GM18867 (cell line): ENCODE data around the gene CHRNE.
"Not testable (repeated sequence)": the region's sequence is repeated elsewhere in the genome, so short reads cannot be mapped to it uniquely, and the experiment has no call there.

Experiments
- ATAC-seq: cut with Tn5 transposase; IDR thresholded peaks from one replicate; pipeline ENCODE4 v1.9.1; 2021; ENCODE audit warnings: mild to moderate bottlenecking, moderate library complexity; ENCODE audit not compliant: unreplicated experiment

Gene CHRNE

DNA sequence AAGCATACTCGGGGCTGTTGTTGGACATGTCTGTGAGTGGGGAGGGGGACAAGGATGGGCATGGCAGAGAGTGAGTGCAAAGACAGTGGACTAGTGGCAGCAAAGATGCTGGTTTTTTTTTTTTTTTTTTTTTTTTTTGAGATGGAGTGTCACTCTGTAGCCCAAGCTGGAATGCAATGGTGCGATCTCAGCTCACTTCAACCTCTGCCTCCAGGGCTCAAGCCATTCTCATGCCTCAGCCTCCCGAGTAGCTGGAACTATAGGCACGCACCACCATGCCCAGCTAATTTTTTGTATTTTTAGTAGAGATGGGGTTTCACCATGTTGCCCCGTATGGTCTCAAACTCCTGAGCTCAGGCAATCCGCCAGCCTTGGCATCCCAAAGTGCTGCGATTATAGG lies 45.6 kb downstream of the CHRNE start:
- ATAC-seq: not testable (repeated sequence)

DNA sequence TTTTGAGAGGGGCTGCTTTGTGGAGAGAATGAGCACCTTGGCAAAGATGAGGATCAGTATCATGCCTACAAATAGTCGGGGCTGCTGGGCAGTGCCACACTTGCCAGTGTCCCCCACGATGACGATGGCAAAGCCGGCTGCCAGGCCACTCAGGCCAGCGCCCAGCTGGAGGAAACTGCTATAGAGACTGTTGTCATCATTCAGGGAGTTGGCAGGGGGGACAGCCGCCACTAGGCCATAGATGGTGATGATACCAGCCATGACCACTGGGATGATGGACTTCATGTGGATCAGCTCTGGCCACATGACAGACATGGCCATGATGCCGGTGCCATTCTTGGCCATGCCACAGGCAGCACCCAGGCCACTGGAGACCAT lies 46.0 kb downstream of the CHRNE start:
- no peak for ATAC-seq

DNA sequence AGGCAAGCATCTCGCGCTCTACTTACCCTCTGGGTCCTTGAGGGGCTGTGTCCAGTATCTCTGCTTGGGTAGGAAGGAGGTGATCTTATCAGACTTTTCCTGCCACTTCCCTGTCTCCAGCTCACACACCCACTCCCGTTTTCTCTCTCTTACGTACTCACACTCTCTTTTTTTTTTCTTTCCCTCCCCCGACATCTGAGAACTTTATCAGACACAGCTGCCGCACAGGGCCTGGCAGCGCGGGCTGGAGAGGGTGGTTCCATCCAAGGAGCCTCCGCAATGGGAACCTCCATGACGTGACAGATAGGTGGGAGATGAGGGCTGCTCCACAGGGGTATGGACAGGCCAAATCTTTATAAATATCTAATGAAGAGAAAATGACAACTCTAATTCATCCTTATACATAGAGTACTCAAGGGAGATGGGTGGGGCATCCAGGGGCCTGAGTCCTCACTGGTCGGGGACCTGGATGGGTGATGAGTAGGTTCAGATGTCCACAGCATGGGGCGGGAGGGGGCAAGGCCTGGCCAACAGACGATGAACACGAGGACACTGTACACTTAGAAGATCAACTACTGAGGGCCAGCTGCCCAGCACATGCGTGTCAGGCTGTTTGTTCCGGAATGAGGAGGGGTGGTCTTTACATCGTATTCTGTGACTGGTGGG lies 46.5 kb downstream of the CHRNE start:
- ATAC-seq: no peak

DNA sequence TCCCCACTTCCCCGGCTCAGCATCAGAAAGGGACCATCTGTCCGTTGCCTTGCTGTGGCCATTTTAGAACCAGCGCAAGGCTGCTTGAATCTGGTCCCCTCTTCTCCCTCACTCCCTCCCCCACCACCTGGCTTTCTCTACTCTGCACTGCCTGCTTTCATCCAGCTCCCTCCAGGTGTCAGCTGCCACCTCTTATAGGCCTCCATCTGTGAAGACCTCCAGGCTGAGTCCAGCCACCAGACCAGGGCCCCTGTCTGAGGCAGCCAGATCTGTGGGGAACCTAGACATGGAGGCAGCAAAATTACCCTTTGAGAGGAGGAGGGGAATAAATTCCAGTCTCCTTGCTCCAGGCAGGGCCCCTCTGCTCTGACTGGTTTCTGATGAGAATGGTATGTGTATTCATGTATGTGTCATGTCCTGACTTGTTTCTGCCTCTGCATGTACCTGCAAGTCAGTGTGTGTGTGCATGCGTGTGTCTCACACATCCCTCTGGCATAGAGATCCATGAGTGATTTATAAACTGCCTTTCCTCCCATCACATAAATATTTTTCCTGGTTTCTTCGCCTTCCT lies 48.7 kb downstream of the CHRNE start:
- ATAC-seq: no peak

DNA sequence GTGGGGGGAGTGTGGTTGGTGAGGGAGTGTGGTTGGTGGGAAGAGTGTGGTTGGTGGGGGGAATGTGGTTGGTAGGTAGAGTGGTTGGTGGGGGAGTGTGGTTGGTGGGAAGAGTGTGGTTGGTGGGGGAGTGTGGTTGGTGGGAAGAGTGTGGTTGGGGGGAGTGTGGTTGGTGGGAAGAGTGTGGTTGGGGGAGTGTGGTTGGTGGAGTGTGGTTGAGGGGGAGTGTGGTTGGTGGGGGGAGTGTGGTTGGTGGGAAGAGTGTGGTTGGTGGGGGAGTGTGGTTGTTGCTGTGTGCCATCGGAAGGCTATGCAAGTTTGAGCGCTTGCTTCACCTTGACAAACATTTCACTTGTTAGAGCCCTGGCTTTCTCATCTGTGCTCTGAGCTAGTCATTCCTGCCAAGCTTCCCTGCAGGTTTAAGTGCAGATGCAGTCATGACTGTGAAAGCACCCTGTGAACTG lies 49.7 kb downstream of the CHRNE start:
- no peak for ATAC-seq

DNA sequence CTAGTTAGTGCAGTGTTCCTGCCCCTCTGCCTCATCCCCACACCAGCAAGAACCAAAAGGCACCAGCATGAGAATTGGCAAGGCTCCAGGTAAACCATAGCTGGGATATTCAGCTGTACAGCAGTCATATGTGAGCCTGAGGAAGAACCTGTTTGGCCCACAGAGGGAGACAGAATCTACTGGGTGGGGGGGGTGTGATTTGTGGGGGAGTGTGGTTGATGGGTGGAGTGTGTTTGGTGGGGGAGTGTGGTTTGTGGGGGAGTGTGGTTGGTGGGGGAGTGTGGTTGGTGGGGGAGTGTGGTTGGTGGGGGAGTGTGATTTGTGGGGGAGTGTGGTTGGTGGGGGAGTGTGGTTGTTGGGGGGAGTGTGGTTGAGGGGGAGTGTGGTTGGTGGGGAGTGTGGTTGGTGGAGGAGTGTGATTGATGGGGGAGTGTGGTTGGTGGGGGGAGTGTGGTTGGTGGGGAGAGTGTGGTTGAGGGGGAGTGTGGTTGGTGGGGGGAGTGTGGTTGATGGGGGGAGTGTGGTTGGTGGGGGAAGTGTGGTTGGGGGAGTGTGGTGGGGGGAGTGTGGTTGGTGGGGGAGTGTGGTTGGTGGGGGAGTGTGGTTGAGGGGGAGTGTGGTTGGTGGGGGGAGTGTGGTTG lies 50.2 kb downstream of the CHRNE start:
- no peak for ATAC-seq

DNA sequence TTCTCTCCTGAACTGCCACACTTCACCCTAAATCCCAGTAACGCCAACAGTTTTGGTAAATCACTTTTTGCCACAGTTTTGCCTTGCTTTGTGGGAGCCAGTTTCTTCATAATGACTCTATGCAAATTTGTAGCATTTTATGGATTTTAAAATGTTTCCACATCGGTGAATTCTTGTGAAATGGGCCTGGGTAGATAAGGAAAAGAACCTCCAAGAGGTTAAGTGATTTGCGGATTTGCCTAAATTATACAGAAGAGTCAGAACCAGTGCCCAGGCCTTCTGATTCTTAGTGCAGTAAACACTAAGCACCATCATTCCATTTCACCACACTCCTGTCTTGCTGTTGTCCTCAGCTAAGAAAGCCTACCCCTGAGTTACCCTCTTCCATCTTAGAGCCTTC lies 51.8 kb downstream of the CHRNE start:
- no peak for ATAC-seq

DNA sequence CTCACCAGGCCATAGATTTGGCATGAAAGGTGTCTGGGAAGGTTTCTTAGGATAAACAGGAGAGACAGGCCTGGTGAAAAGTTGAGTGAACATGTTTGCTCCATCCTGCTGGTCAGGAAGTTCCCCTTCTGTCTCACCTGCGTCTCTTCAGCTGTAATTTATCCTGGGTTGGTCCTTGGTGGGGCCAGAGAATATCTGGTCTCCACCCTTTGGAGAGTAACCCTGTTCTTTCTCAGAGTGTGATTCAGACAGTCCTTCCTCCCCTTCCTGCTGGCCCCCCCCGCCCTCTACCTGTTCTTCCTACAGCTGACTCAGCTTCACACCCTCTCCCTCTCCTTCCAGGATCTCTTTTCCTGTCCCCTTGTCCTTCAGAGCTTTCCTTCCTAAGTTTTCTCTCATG lies 52.7 kb downstream of the CHRNE start:
- ATAC-seq: no peak

DNA sequence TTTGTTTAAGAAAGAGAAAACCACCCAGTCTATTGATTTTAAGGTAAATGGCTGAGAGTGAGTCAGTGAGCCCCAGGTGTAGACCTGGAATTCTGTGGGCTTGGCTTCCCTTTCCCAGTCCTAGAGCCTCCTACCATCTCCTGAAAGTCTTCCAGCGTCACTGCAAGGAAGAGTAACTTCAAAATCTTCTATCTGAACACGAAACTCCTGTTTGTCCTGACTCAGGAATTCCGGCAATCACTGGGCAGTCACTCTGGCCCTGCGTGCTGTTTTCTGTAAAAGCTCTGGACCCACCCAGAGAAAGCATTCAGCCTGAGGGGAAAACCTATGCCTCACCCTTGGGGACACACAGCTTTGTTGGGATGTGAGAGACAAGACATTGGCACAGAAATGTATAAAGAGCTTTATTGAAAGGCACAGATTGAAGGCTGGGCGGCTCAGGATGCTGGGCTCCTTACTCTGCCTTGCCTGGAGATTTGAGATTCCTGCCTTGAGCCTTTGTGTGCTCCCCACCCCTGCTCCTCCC lies 53.8 kb downstream of the CHRNE start:
- ATAC-seq: no peak
